GM23338 (cell line): ENCODE results near the gene CUX1. TPM values are rescaled to one million over a fixed set of nuclear protein-coding genes. Genes with fewer than 3 reads are reported as not detected.

Experiments
- ATAC-seq: fragments of 200-7000 bp; cut with Tn5 transposase; 3 replicates; pipeline ENCODE4 v1.9.1; 2020
- DNase-seq: peaks from one replicate; pipeline ENCODE4 v3.0.0-alpha.2; 2015; ENCODE audit warnings: low spot score
- H2AFZ ChIP-seq: fragments of 200-600 bp; sonication (generic); 2 replicates; pipeline ENCODE4 v1.8.0; 2016; ENCODE audit warnings: antibody characterized with exemption, mild to moderate bottlenecking, moderate library complexity
- H3F3A ChIP-seq: fragments of 200-600 bp; sonication (generic); replicated peaks from 2 replicates; pipeline ENCODE4 v1.8.0; 2017; ENCODE audit warnings: antibody characterized with exemption, mixed run types, low read depth
- H3K27ac ChIP-seq: fragments of 200-600 bp; sonication (generic); 2 replicates; pipeline ENCODE4 v1.6.1; 2016; ENCODE audit warnings: low read depth
- H3K27me3 ChIP-seq: fragments of 200-600 bp; sonication (generic); 2 replicates; pipeline ENCODE4 v1.8.0; 2016; ENCODE audit warnings: mild to moderate bottlenecking, mixed run types, moderate library complexity; ENCODE audit not compliant: insufficient read depth
- H3K36me3 ChIP-seq: fragments of 200-600 bp; sonication (generic); 2 replicates; pipeline ENCODE4 v1.8.0; 2016; ENCODE audit warnings: mild to moderate bottlenecking; ENCODE audit not compliant: insufficient read depth
- H3K4me1 ChIP-seq: fragments of 200-600 bp; sonication (generic); 2 replicates; pipeline ENCODE4 v1.8.0; 2016; ENCODE audit warnings: mild to moderate bottlenecking, moderate library complexity; ENCODE audit not compliant: insufficient read depth
- H3K4me2 ChIP-seq: fragments of 200-600 bp; sonication (generic); 2 replicates; pipeline ENCODE4 v1.7.1; 2017; ENCODE audit warnings: mixed run types
- H3K4me3 ChIP-seq: fragments of 200-600 bp; sonication (generic); 2 replicates; pipeline ENCODE4 v1.6.1; 2016; ENCODE audit warnings: mixed run types
- H3K79me2 ChIP-seq: fragments of 200-600 bp; sonication (generic); replicated peaks from 2 replicates; pipeline ENCODE4 v1.8.0; 2017; ENCODE audit warnings: mild to moderate bottlenecking; ENCODE audit not compliant: insufficient read depth
- H3K9me2 ChIP-seq: fragments of 200-600 bp; sonication (generic); 2 replicates; pipeline ENCODE4 v1.8.0; 2017; ENCODE audit not compliant: insufficient read depth
- H4K20me1 ChIP-seq: fragments of 200-600 bp; sonication (generic); replicated peaks from 2 replicates; pipeline ENCODE4 v1.8.0; 2017; ENCODE audit warnings: mild to moderate bottlenecking; ENCODE audit not compliant: insufficient read depth
- H3K27ac Mint-ChIP-seq: 2 replicates; pipeline ENCODE4 v1.8.0; 2020; ENCODE audit warnings: inconsistent platforms, mild to moderate bottlenecking, moderate library complexity, mixed read lengths
- H3K27me3 Mint-ChIP-seq: 3 replicates; pipeline ENCODE4 v1.8.0; 2022; ENCODE audit warnings: low read depth, mild to moderate bottlenecking, moderate library complexity, mixed read lengths, inconsistent platforms; ENCODE audit not compliant: insufficient read depth, poor library complexity
- H3K36me3 Mint-ChIP-seq: 3 replicates; pipeline ENCODE4 v1.8.0; 2021; ENCODE audit warnings: low read depth, mild to moderate bottlenecking, inconsistent platforms, moderate library complexity, mixed read lengths
- H3K4me1 Mint-ChIP-seq: 3 replicates; pipeline ENCODE4 v1.8.0; 2020; ENCODE audit warnings: mild to moderate bottlenecking, inconsistent platforms, mixed read lengths
- H3K4me3 Mint-ChIP-seq: 3 replicates; pipeline ENCODE4 v1.8.0; 2021; ENCODE audit warnings: moderate library complexity, mild to moderate bottlenecking, inconsistent platforms, mixed read lengths
- H3K9me3 Mint-ChIP-seq: 3 replicates; pipeline ENCODE4 v1.8.0; 2020; ENCODE audit warnings: moderate library complexity, mild to moderate bottlenecking, inconsistent platforms, mixed read lengths
- CREB1 ChIP-seq: fragments of 250-450 bp; sonication (Bioruptor Pico); IDR thresholded peaks from 2 replicates; pipeline ENCODE4 v1.5.0; 2020; ENCODE audit warnings: low read depth, mild to moderate bottlenecking, moderate library complexity
- CTCF ChIP-seq, 2 experiments: fragments of 200-600 bp in 1 of 2; sonication (generic) in 1 of 2; conservative IDR thresholded peaks; 2 replicates each; pipeline versions ENCODE4 v1.5.1 to v1.6.1; 2016 to 2017; ENCODE audit warnings: antibody characterized with exemption in 2 of 2, low read depth in 2 of 2, mild to moderate bottlenecking in 2 of 2, moderate library complexity in 1 of 2
- EZH2 ChIP-seq: fragments of 200-600 bp; sonication (generic); IDR thresholded peaks from one replicate; pipeline ENCODE4 v1.8.0; 2017; ENCODE audit warnings: antibody characterized with exemption, mild to moderate bottlenecking, low read depth; ENCODE audit not compliant: unreplicated experiment
- EZH2phosphoT487 ChIP-seq: fragments of 200-600 bp; sonication (generic); IDR thresholded peaks from one replicate; pipeline ENCODE4 v1.8.1; 2018; ENCODE audit warnings: antibody characterized with exemption; ENCODE audit not compliant: unreplicated experiment
- JUNB ChIP-seq: IDR thresholded peaks from one replicate; pipeline ENCODE4 v1.6.1; 2016; ENCODE audit warnings: antibody characterized with exemption; ENCODE audit not compliant: unreplicated experiment
- NANOG ChIP-seq: IDR thresholded peaks from 2 replicates; pipeline ENCODE4 v1.6.1; 2016; ENCODE audit warnings: antibody characterized with exemption, borderline replicate concordance
- POLR2AphosphoS5 ChIP-seq: IDR thresholded peaks from 2 replicates; pipeline ENCODE4 v1.6.1; 2016; ENCODE audit warnings: antibody characterized with exemption, low read depth
- REST ChIP-seq: IDR thresholded peaks from one replicate; pipeline ENCODE4 v1.6.1; 2018; ENCODE audit warnings: antibody characterized with exemption; ENCODE audit not compliant: unreplicated experiment
- STAT1 ChIP-seq: IDR thresholded peaks from one replicate; pipeline ENCODE4 v1.6.1; 2016; ENCODE audit warnings: antibody characterized with exemption; ENCODE audit not compliant: unreplicated experiment
- ZNF114 ChIP-seq: fragments of 250-450 bp; sonication (Bioruptor Pico); IDR thresholded peaks from 2 replicates; pipeline ENCODE4 v1.5.0; 2020; ENCODE audit warnings: mild to moderate bottlenecking, moderate library complexity
- ZNF331 ChIP-seq: fragments of 250-450 bp; sonication (Bioruptor Pico); IDR thresholded peaks from 2 replicates; pipeline ENCODE4 v1.5.0; 2020; ENCODE audit warnings: low read depth, mild to moderate bottlenecking, moderate library complexity
- polyA plus RNA-seq: library from polyadenylated mRNA; unstranded; fragments of >200 nt; fragmentation: Nextera tagmentation; extraction: Ambion mirVana; gene quantifications from 2 replicates; pipeline ENCODE4 v1.2.1, GENCODE V29; 2016
- total RNA-seq: library from RNA; depleted of rRNA; stranded (reverse); fragments of >200 nt; shearing (Covaris generic); gene quantifications from 2 replicates; pipeline ENCODE4 v1.2.3, GENCODE V29; 2014

Gene CUX1
- total and polyA plus RNA-seq, 2 experiments from 2014 or later: 49.9 to 64.0 TPM

- DNase-seq (no peak), ATAC-seq (peak; percentile 21)
- Mint-ChIP-seq H3K27me3 (peaks cover 9% of the 10 kb centered on the region), H3K4me3 (no peak overlapping the region), H3K9me3 (no peaks in the 10 kb centered on the region), H3K27ac (peak overlapping the region; percentile 62; the same call in 1 of the 2 replicates), H3K4me1 (no peaks in the 10 kb centered on the region), H3K36me3 (peaks cover 37% of the 10 kb centered on the region)
- Histone ChIP-seq H3K9me2 (no peaks in the 10 kb centered on the region), H3K36me3 (peaks cover 3% of the 10 kb centered on the region; the same call in 1 of the 2 replicates), H3K4me2 (no peak overlapping the region), H3F3A (0 out of 2 replicates have a peak, but pooled peaks cover 5% of the 10 kb centered on the region), H3K27ac (peak overlapping the region; percentile 79), H3K27me3 (no peaks in the 10 kb centered on the region), H4K20me1 (peaks cover 12% of the 10 kb centered on the region; the same call in 1 of the 2 replicates), H3K79me2 (no peaks in the 10 kb centered on the region), H3K4me3 (no peak overlapping the region), H3K4me1 (no peaks in the 10 kb centered on the region), H2AFZ (no peak overlapping the region)
- TF ChIP-seq ZNF331 (CRISPR knock-in tag): no peak
- TF ChIP-seq REST: no peak
- no peak for TF ChIP-seq CREB1 (CRISPR knock-in tag)
- TF ChIP-seq EZH2phosphoT487: no peak
- no peak for TF ChIP-seq NANOG
- no peak for TF ChIP-seq STAT1
- TF ChIP-seq ZNF114: no peak
- no peak for TF ChIP-seq EZH2
- no peak for TF ChIP-seq POLR2AphosphoS5
- no peak for TF ChIP-seq JUNB
These were observed 418.7 kb downstream of the CUX1 start for GRCh38 chr7:102236102-102236501.

GRCh38 chr7:102236592-102237287 lies 419.3 kb downstream of the CUX1 start:
- no peak overlapping the region for H3K4me2 ChIP-seq
- H3K4me1 Mint-ChIP-seq: no peaks in the 10 kb centered on the region
- H3K9me3 Mint-ChIP-seq: no peaks in the 10 kb centered on the region
- H3K27me3 ChIP-seq: no peaks in the 10 kb centered on the region
- H3K36me3 Mint-ChIP-seq: peaks cover 37% of the 10 kb centered on the region
- no peak overlapping the region for H3K4me3 Mint-ChIP-seq
- TF ChIP-seq CTCF (conservative IDR thresholded peaks at IDR 0.05; ENCODE audit: low read depth in 2 of 2) (peak; percentile 83 to 92), CREB1 (CRISPR knock-in tag) (no peak), STAT1 (no peak)
- H3F3A ChIP-seq: 0 out of 2 replicates have a peak, but pooled peaks cover 5% of the 10 kb centered on the region
- peak; percentile 89 for DNase-seq
- 0 out of 2 replicates have a peak overlapping the region, but pooled peaks have one; percentile 62 for H3K27ac Mint-ChIP-seq
- peaks cover 7% of the 10 kb centered on the region; the same call in 1 of the 2 replicates for H3K36me3 ChIP-seq
- peaks cover 12% of the 10 kb centered on the region; the same call in 1 of the 2 replicates for H4K20me1 ChIP-seq
- peak overlapping the region; percentile 79 for H3K27ac ChIP-seq
- peaks cover 9% of the 10 kb centered on the region for H3K27me3 Mint-ChIP-seq
- no peak overlapping the region for H2AFZ ChIP-seq
- no peaks in the 10 kb centered on the region for H3K79me2 ChIP-seq
- peak; percentile 95 for ATAC-seq
- no peaks in the 10 kb centered on the region for H3K4me1 ChIP-seq
- no peaks in the 10 kb centered on the region for H3K9me2 ChIP-seq
- H3K4me3 ChIP-seq: no peak overlapping the region
